ENCODE measurements around the gene TNFRSF19.

- TF ChIP-seq CTCF (conservative IDR thresholded peaks at IDR 0.05; ENCODE audit: low read depth, low read length), result no peak
- TF ChIP-seq SMC3 (IDR thresholded peaks at IDR 0.05; ENCODE audit: low read depth, low read length), result no peak
- no peak for TF ChIP-seq USF2 (IDR thresholded peaks at IDR 0.05; ENCODE audit: low read depth, low read length)
- TF ChIP-seq CEBPB (IDR thresholded peaks at IDR 0.05; ENCODE audit: low read depth, low read length), result no peak
- no peak for TF ChIP-seq CHD1 (IDR thresholded peaks at IDR 0.05; ENCODE audit: low read depth, low read length)
- no peak for TF ChIP-seq MXI1 (IDR thresholded peaks at IDR 0.05; ENCODE audit: borderline replicate concordance, low read depth, low read length)
These were observed 131.0 kb downstream of the TNFRSF19 start for GRCh38 chr13:23701186-23701585.

Data from IMR-90 (cell line).